Neuronal stem cell (in vitro differentiated cells): ENCODE measurements around the gene PLBD1.

ENCODE experiments used
- DNase-seq: peaks from one replicate; pipeline ENCODE4 v3.0.0-alpha.2; 2013; ENCODE audit warnings: low spot score
- H2AFZ ChIP-seq: one replicate; pipeline ENCODE4 v1.6.1; 2013; ENCODE audit warnings: mild to moderate bottlenecking, low read length, inconsistent platforms
- H2AK5ac ChIP-seq: 2 replicates; pipeline ENCODE4 v1.6.1; 2013; ENCODE audit warnings: low read depth, mild to moderate bottlenecking, inconsistent platforms, low read length, moderate library complexity, mixed read lengths
- H2BK120ac ChIP-seq: 2 replicates; pipeline ENCODE4 v1.6.1; 2013; ENCODE audit warnings: low read depth, mild to moderate bottlenecking, inconsistent platforms, low read length, moderate library complexity, mixed read lengths
- H2BK12ac ChIP-seq: one replicate; pipeline ENCODE4 v1.6.1; 2013; ENCODE audit warnings: low read length, inconsistent platforms
- H2BK15ac ChIP-seq: 2 replicates; pipeline ENCODE4 v1.6.1; 2013; ENCODE audit warnings: mild to moderate bottlenecking, low read length, inconsistent platforms, mixed read lengths
- H2BK5ac ChIP-seq: one replicate; pipeline ENCODE4 v1.6.1; 2013; ENCODE audit warnings: inconsistent platforms, mild to moderate bottlenecking, low read length, moderate library complexity
- H3K14ac ChIP-seq: one replicate; pipeline ENCODE4 v1.6.1; 2013; ENCODE audit warnings: low read length, inconsistent platforms
- H3K18ac ChIP-seq: 2 replicates; pipeline ENCODE4 v1.6.1; 2013; ENCODE audit warnings: low read length, inconsistent platforms
- H3K23ac ChIP-seq: 2 replicates; pipeline ENCODE4 v1.6.1; 2013; ENCODE audit warnings: low read depth, mild to moderate bottlenecking, mixed read lengths, low read length, inconsistent platforms; ENCODE audit not compliant: poor library complexity
- H3K27ac ChIP-seq: replicated peaks from 3 replicates; pipeline ENCODE4 v1.5.1; 2013; ENCODE audit warnings: low read length, inconsistent platforms
- H3K27me3 ChIP-seq, 3 experiments: 2 replicates each; pipeline ENCODE4 v1.6.1; 2013; ENCODE audit warnings: low read length in 3 of 3, mild to moderate bottlenecking in 2 of 3, inconsistent platforms in 1 of 3, low read depth in 1 of 3, mixed read lengths in 1 of 3, moderate library complexity in 1 of 3; ENCODE audit not compliant: control insufficient read depth in 3 of 3, insufficient read depth in 3 of 3
- H3K36me3 ChIP-seq, 2 donors: replicated peaks in 1 of 2; 2 replicates each; pipeline ENCODE4 v1.6.1; 2013; ENCODE audit warnings: low read length in 2 of 2; ENCODE audit not compliant: control insufficient read depth in 2 of 2, insufficient read depth in 2 of 2
- H3K4ac ChIP-seq: 2 replicates; pipeline ENCODE4 v1.6.1; 2013; ENCODE audit warnings: inconsistent platforms, mild to moderate bottlenecking, low read length, moderate library complexity
- H3K4me1 ChIP-seq, 2 donors: 1 replicate in 1 of 2; 2 replicates in 1 of 2; pipeline ENCODE4 v1.6.1; 2013; ENCODE audit warnings: low read length in 2 of 2, low read depth in 1 of 2; ENCODE audit not compliant: control insufficient read depth in 2 of 2, insufficient read depth in 1 of 2
- H3K4me2 ChIP-seq: one replicate; pipeline ENCODE4 v1.6.1; 2013; ENCODE audit warnings: mild to moderate bottlenecking, low read length, inconsistent platforms; ENCODE audit not compliant: insufficient read depth, poor library complexity, severe bottlenecking
- H3K4me3 ChIP-seq, 2 donors: 2 replicates each; pipeline ENCODE4 v1.5.1; 2013; ENCODE audit warnings: low read length in 2 of 2, mild to moderate bottlenecking in 2 of 2, inconsistent platforms in 1 of 2, moderate library complexity in 1 of 2
- H3K79me1 ChIP-seq: one replicate; pipeline ENCODE4 v1.6.1; 2013; ENCODE audit warnings: low read depth, mild to moderate bottlenecking, inconsistent platforms, low read length, moderate library complexity
- H3K9ac ChIP-seq: one replicate; pipeline ENCODE4 v1.6.1; 2013; ENCODE audit warnings: mild to moderate bottlenecking, low read depth, low read length, inconsistent platforms; ENCODE audit not compliant: poor library complexity
- H3K9me3 ChIP-seq, 2 donors: replicated peaks in 1 of 2; 2 replicates each; pipeline versions ENCODE3 to v1.6.1; 2013; ENCODE audit warnings: low read length in 2 of 2, mild to moderate bottlenecking in 2 of 2, inconsistent platforms in 1 of 2, low read depth in 1 of 2, mixed read lengths in 1 of 2, moderate library complexity in 1 of 2; ENCODE audit not compliant: control insufficient read depth in 2 of 2, insufficient read depth in 1 of 2
- H4K8ac ChIP-seq: one replicate; pipeline ENCODE4 v1.6.1; 2013; ENCODE audit warnings: low read depth, mild to moderate bottlenecking, inconsistent platforms, low read length, moderate library complexity
- H4K91ac ChIP-seq: one replicate; pipeline ENCODE4 v1.6.1; 2013; ENCODE audit warnings: low read length, low read depth, mild to moderate bottlenecking, inconsistent platforms; ENCODE audit not compliant: poor library complexity
- WGBS, 2 donors: extraction: QIAGEN DNeasy Blood & Tissue Kit; methylation state at CpG; one replicate each; pipeline ENCODE4 v1.1.7; 2013; ENCODE audit warnings: missing lambda C conversion rate in 2 of 2, mixed read lengths in 1 of 2; ENCODE audit not compliant: insufficient read length in 2 of 2, insufficient replicate concordance in 1 of 2; ENCODE audit errors: extremely low coverage in 2 of 2; 5-methylcytosine and 5-hydroxymethylcytosine counted together

PLBD1 gene

DNA sequence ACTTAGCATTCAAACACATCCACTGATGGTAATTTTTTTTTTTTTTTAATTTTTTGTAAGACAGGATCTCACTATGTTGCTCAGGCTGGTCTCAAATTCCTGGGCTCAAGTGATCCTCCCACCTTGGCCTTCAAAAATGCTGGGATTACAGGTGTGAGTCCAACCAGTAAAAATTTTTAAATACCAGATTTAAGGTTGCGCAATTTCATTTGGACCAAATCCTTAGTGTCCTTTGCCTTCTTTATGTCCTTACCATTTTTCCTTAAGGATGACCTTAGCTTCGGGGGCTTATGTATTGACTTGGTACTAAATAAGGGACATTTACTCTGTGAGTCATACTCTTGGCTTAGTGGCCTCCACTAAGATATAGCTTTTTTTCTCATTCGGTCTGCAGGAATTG lies 4.1 kb upstream of the PLBD1 start:
- Histone ChIP-seq H2AFZ (no peak overlapping the region), H3K14ac (no peak overlapping the region), H4K91ac (no peak overlapping the region), H3K27me3 (peaks cover 0 to 16% (median 6%) of the 10 kb centered on the region in 3 experiments), H4K8ac (no peak overlapping the region), H2AK5ac (no peak overlapping the region), H3K9ac (no peak overlapping the region), H3K9me3 (peaks cover 0 to 4% of the 10 kb centered on the region in 2 donors), H3K4ac (no peak overlapping the region), H3K79me1 (no peaks in the 10 kb centered on the region), H3K23ac (no peak overlapping the region), H3K4me3 (no peak overlapping the region), H3K4me1 (peaks cover 0 to 1% of the 10 kb centered on the region in 2 donors), H3K4me2 (no peak overlapping the region), H3K27ac (no peak overlapping the region), H3K36me3 (no peaks in the 10 kb centered on the region), H2BK15ac (no peak overlapping the region), H3K18ac (no peak overlapping the region), H2BK5ac (no peak overlapping the region), H2BK12ac (no peak overlapping the region), H2BK120ac (no peak overlapping the region)
- DNase-seq = no peak
- WGBS, 2 donors = no CpG with 5 or more reads among the region's 3 CpGs

DNA sequence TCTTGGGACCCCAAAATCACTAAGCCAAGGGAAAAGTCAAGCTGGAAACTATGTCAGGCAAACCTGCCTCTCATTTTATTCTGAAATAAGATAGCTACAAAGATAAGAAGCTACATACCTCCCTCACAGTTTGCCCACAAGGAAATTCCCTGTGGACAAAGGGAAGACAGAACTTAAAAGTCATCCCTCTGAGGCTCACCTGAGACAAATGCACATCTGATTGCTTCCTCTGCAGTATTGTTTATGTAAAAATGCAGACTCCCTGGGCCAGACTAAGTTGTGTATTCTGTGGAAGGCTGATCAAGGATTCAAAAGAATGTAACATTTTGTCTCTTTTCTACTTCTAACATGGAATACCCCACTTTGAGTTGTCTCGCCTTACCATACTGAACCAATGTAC lies 2.5 kb upstream of the PLBD1 start:
- no peak overlapping the region for H2AFZ ChIP-seq
- H3K4me2 ChIP-seq = no peak overlapping the region
- no peak overlapping the region for H3K18ac ChIP-seq
- no peak overlapping the region for H2BK5ac ChIP-seq
- no peak overlapping the region for H3K27ac ChIP-seq
- H3K4me1 ChIP-seq = peaks cover 0 to 1% of the 10 kb centered on the region in 2 donors
- H3K9me3 ChIP-seq = peaks cover 0 to 4% of the 10 kb centered on the region in 2 donors
- no peak overlapping the region for H2AK5ac ChIP-seq
- DNase-seq = no peak
- H3K14ac ChIP-seq = no peak overlapping the region
- no peak overlapping the region for H3K4ac ChIP-seq
- H3K27me3 ChIP-seq = peaks cover 0 to 23% (median 6%) of the 10 kb centered on the region in 3 experiments
- no peak overlapping the region for H2BK120ac ChIP-seq
- no CpG with 5 or more reads among the region's 1 CpG for WGBS, 2 donors
- H3K4me3 ChIP-seq = no peak overlapping the region
- H3K36me3 ChIP-seq = no peaks in the 10 kb centered on the region
- no peaks in the 10 kb centered on the region for H3K79me1 ChIP-seq
- no peak overlapping the region for H2BK12ac ChIP-seq
- H4K8ac ChIP-seq = no peak overlapping the region
- H2BK15ac ChIP-seq = no peak overlapping the region
- no peak overlapping the region for H4K91ac ChIP-seq
- H3K9ac ChIP-seq = no peak overlapping the region
- no peak overlapping the region for H3K23ac ChIP-seq

DNA sequence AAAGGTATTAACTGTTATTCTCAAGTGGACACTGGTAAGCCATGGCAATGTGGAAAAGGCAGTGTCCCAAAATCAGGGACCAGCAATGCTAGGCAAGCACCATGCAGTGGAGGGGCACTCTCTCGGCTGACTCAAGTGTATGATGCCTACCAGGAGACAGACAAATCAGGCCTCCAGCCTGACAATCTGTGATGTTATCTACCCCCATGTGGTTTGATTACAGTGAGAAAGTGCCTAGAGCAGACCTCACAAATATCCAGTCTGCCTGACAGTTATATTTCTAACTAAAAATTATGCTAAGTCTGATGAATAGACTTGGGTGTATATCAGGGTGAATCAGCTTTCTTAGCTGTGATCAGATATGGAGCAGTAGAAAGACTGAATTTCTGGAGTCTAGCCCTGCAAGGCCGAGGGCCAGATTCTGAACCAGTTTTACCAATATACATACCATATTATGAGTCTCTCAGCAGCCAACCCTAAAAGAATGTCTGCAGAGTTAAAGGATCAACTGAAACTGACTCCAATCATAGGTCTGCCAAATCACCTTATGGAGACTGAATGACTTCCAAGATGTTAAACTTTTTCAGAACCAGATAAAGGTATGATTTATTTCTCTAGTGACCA lies 3.2 kb downstream of the PLBD1 start:
- Histone ChIP-seq H3K18ac (no peak overlapping the region), H3K4me3 (no peak overlapping the region), H4K8ac (no peak overlapping the region), H3K4me2 (no peak overlapping the region), H3K4ac (no peak overlapping the region), H3K9me3 (peaks cover 0 to 4% of the 10 kb centered on the region in 2 donors), H3K27me3 (peaks cover 0 to 23% (median 6%) of the 10 kb centered on the region in 3 experiments), H3K14ac (no peak overlapping the region), H2BK12ac (no peak overlapping the region), H3K4me1 (peaks cover 0 to 1% of the 10 kb centered on the region in 2 donors), H3K79me1 (no peaks in the 10 kb centered on the region), H2AK5ac (no peak overlapping the region), H3K23ac (no peak overlapping the region), H4K91ac (no peak overlapping the region), H3K36me3 (no peaks in the 10 kb centered on the region), H3K27ac (no peak overlapping the region), H2BK120ac (no peak overlapping the region), H2AFZ (no peak overlapping the region), H2BK15ac (no peak overlapping the region), H2BK5ac (no peak overlapping the region), H3K9ac (no peak overlapping the region)
- DNase-seq = no peak
- WGBS, 2 donors = no CpG with 5 or more reads among the region's 2 CpGs

DNA sequence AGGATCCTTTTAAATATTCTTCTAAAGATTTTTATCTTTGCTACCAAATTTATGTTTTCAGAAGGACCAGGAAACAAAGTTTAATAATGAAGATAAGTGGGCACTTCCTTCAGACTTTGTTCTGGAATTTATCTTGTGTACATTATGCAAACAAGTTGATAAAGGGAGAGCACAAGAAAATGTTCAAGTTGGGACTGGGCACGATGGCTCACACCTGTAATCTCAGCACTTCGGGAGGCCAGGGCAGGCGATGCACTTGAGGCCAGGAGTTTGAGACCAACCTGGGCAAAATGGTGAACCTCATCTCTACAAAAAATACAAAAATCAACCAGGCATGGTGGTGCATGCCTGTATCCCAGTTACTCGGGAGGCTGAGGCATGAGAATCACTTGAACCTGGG lies 4.6 kb downstream of the PLBD1 start:
- Histone ChIP-seq H2BK15ac (no peak overlapping the region), H3K4me2 (no peak overlapping the region), H3K18ac (no peak overlapping the region), H2BK5ac (no peak overlapping the region), H3K36me3 (no peaks in the 10 kb centered on the region), H3K27ac (no peak overlapping the region), H3K9ac (no peak overlapping the region), H4K91ac (no peak overlapping the region), H2AK5ac (no peak overlapping the region), H3K23ac (no peak overlapping the region), H3K79me1 (no peaks in the 10 kb centered on the region), H3K14ac (no peak overlapping the region), H4K8ac (no peak overlapping the region), H2BK12ac (no peak overlapping the region), H3K4me3 (no peak overlapping the region), H2AFZ (no peak overlapping the region), H3K4ac (no peak overlapping the region), H3K27me3 (peaks cover 0 to 20% (median 3%) of the 10 kb centered on the region in 3 experiments), H2BK120ac (no peak overlapping the region), H3K4me1 (peaks cover 0 to under 1% of the 10 kb centered on the region in 2 donors), H3K9me3 (peaks cover 0 to 3% of the 10 kb centered on the region in 2 donors)
- DNase-seq = no peak
- WGBS, 2 donors = no CpG with 5 or more reads among the region's 4 CpGs
